Right lobe of liver (tissue), 6 donors: ENCODE measurements around the gene CHPT1. TPM values are rescaled to one million over a fixed set of nuclear protein-coding genes. Genes with fewer than 3 reads are reported as not detected.

Experiments
- ATAC-seq, 4 donors: fragments of 200-7000 bp; cut with Tn5 transposase; one replicate each; pipeline ENCODE4 v1.9.1; 2020; ENCODE audit warnings: mild to moderate bottlenecking in 4 of 4, moderate library complexity in 4 of 4
- DNase-seq, 3 donors: peaks; one replicate each; pipeline ENCODE4 v3.0.0-alpha.2; 2020
- H3K27ac ChIP-seq, 3 donors: fragments of 200-600 bp; one replicate each; pipeline ENCODE4 v1.8.0; 2022
- H3K27me3 ChIP-seq, 2 donors: fragments of 200-600 bp; one replicate each; pipeline ENCODE4 v1.8.0; 2022
- H3K36me3 ChIP-seq, 4 donors: fragments of 200-600 bp; sonication (generic) in 1 of 4; one replicate each; pipeline versions ENCODE4 v1.5.1 to v1.8.0; 2017 to 2022; ENCODE audit warnings: control low read depth in 1 of 4
- H3K4me1 ChIP-seq, 4 donors: fragments of 200-600 bp; sonication (generic) in 1 of 4; one replicate each; pipeline versions ENCODE4 v1.5.1 to v1.8.0; 2017 to 2022; ENCODE audit warnings: control low read depth in 1 of 4
- H3K4me3 ChIP-seq, 3 donors: fragments of 200-600 bp; one replicate each; pipeline ENCODE4 v1.8.0; 2022
- H3K9me3 ChIP-seq, 4 donors: fragments of 200-600 bp; sonication (generic) in 1 of 4; one replicate each; pipeline versions ENCODE4 v1.5.1 to v1.8.0; 2017 to 2022; ENCODE audit warnings: control low read depth in 1 of 4
- POLR2A ChIP-seq: fragments of 450-650 bp; IDR thresholded peaks from one replicate; pipeline ENCODE4 v1.6.1; 2017; ENCODE audit warnings: antibody characterized with exemption, mild to moderate bottlenecking
- WGBS: methylation state at CpG from one replicate; pipeline ENCODE4 v1.1.6; 2018; ENCODE audit warnings: low coverage, low lambda C conversion rate; ENCODE audit not compliant: insufficient coverage; ENCODE audit errors: missing lambda C conversion rate; 5-methylcytosine and 5-hydroxymethylcytosine counted together
- intact Hi-C, 2 donors: fragments of 100-400 bp; cut with DNase I; formaldehyde crosslinking; loops; one replicate each; pipeline versions ENCODE4 v1.11.2 to v1.14.1; 2022
- total RNA-seq, 6 experiments: library from RNA; depleted of rRNA in 2 of 6; stranded (reverse); fragments of >200 nt in 2 of 6; fragmentation: NEBNext Ultra II Directional in 3 of 6; extraction: Animal tissue kit (Norgen Biotek cat#: 25700) in 3 of 6; gene quantifications; one replicate each; pipeline versions ENCODE4 v1.1.0 to v1.2.4, GENCODE V29; 2016 to 2023
- TF ChIP-seq, protein P1 (sequence below), 4 donors: fragments of 200-600 bp in 3 of 4; fragments of 450-650 bp in 1 of 4; IDR thresholded peaks; one replicate each; pipeline versions ENCODE4 v1.5.1 to v1.8.0; 2016 to 2022; ENCODE audit warnings: antibody characterized with exemption in 4 of 4, mild to moderate bottlenecking in 2 of 4
- donor health status: DM: no; HTN: yes; CAD: no.
- donor health status: DM: no; HTN: no; CAD: no.
- donor health status: DM: no; HTN: no; CAD: no.
- donor health status: DM: no; HTN: yes; CAD: no.
- donor health status: DM: no; HTN: yes; CAD: no.

The CHPT1 gene
- total RNA-seq, 6 experiments from 2014 or later = 52.3 to 110 (median 75.8) TPM

DNA sequence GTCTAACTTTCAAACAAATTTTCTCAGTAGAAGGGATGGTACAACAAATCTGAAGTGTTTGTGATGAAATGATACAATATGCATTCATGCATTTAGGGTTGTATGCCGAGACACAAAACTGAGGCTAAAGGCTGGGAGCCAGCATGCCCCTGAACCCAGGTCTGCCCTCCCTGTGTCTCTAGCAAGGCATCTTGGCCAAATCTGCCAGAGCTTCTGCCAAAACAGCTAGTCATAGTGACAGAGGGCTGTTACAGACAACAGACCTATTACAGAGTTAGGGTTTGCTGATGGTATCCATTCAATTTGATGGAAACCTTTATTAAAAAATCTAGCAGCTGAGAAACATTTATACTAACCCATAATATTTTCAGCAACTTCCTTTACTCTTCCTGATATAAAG, 11.3 kb upstream of the CHPT1 start:
- intact Hi-C loops = no loop called here
- Histone ChIP-seq H3K36me3 (no peaks in the 10 kb centered on the region), H3K4me1 (peaks cover 0 to 10% (median 5%) of the 10 kb centered on the region in 4 donors), H3K27ac (no peak overlapping the region), H3K4me3 (no peak overlapping the region), H3K9me3 (no peaks in the 10 kb centered on the region), H3K27me3 (no peaks in the 10 kb centered on the region)
- WGBS = 63% methylated on average over 1 of the region's 1 CpG
- ATAC-seq (peak in 2 of 4 donors; percentile 46 to 61), DNase-seq (no peak)
- no peak for TF ChIP-seq POLR2A
- TF ChIP-seq, protein P1, sequence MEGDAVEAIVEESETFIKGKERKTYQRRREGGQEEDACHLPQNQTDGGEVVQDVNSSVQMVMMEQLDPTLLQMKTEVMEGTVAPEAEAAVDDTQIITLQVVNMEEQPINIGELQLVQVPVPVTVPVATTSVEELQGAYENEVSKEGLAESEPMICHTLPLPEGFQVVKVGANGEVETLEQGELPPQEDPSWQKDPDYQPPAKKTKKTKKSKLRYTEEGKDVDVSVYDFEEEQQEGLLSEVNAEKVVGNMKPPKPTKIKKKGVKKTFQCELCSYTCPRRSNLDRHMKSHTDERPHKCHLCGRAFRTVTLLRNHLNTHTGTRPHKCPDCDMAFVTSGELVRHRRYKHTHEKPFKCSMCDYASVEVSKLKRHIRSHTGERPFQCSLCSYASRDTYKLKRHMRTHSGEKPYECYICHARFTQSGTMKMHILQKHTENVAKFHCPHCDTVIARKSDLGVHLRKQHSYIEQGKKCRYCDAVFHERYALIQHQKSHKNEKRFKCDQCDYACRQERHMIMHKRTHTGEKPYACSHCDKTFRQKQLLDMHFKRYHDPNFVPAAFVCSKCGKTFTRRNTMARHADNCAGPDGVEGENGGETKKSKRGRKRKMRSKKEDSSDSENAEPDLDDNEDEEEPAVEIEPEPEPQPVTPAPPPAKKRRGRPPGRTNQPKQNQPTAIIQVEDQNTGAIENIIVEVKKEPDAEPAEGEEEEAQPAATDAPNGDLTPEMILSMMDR (IDR thresholded peaks at IDR 0.05) = no peak

DNA sequence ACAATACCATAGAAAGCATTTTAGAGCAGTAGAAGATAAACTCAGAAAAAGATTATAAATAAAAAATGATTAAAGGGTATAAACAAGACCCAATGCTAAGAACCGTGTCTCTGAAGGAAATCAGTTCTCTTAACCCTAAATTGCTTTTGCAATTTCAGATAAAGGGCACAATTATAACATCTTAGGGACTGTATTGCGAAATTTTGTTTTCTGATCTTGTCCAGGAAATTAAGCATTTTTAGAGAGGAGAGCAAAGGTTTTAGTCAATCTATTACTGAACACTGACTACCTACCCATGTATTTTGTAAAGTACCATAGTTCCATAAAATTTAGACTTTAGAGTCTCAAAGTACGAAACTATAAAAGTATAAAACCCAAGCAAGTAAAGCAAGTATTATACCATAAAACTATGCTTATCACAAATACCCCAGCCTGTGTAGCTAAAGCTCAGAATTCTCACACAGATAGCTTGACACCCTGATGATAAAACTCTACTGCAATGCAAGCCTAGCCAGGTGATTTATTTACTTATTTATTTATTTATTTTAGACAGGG, 6.8 kb upstream of the CHPT1 start:
- H3K4me3 ChIP-seq = no peak overlapping the region
- no peak overlapping the region for H3K27ac ChIP-seq
- H3K27me3 ChIP-seq = no peaks in the 10 kb centered on the region
- H3K9me3 ChIP-seq = no peaks in the 10 kb centered on the region
- H3K4me1 ChIP-seq = peaks cover 0 to 27% (median 12%) of the 10 kb centered on the region in 4 donors
- intact Hi-C loops = no loop called here
- TF ChIP-seq, protein P1 (IDR thresholded peaks at IDR 0.05) = no peak
- no peak for TF ChIP-seq POLR2A
- H3K36me3 ChIP-seq = no peaks in the 10 kb centered on the region
- DNase-seq (no peak), ATAC-seq (peak in 2 of 4 donors; percentile 34 to 49)
- 33% methylated on average over 3 of the region's 3 CpGs for WGBS

DNA sequence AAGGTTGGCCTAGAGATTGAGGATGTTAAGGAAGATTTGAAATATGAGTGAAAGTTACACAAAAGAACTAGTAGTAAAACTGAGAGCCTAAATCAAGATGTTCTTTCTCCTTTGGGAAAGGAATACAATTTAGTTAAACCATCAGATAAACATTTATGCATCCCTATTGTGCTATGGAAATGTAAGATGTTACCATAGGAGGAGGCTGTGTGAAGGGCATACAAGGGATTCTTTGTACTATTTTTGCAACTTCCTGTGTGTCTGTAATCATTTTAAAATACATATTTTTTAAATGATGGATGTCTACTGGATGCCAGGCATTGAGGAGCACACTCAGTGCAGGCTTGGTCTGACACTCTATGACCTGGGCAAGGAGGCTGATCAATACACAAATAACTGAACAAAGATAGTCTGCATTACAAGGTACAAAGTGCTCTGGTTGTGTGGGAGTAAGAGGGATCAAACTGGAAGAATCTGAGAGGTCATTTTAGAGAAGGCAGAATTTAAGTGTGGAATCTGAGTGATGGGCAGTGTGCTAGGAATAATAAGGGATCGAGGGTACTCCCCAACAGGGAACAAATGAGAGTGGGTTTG, 5.8 kb upstream of the CHPT1 start:
- H3K4me3 ChIP-seq = no peak overlapping the region
- H3K4me1 ChIP-seq = peaks cover 0 to 37% (median 15%) of the 10 kb centered on the region in 4 donors
- H3K27me3 ChIP-seq = no peaks in the 10 kb centered on the region
- intact Hi-C loops = no loop called here
- H3K9me3 ChIP-seq = no peaks in the 10 kb centered on the region
- no peak for DNase-seq
- H3K36me3 ChIP-seq = no peaks in the 10 kb centered on the region
- peak overlapping the region in 1 of 3 donors; percentile 34 for H3K27ac ChIP-seq
- 36% methylated on average over 1 of the region's 1 CpG for WGBS
- peak; percentile 79 to 86 (median 82) for ATAC-seq
- TF ChIP-seq POLR2A = no peak
- TF ChIP-seq, protein P1 (IDR thresholded peaks at IDR 0.05) = no peak

DNA sequence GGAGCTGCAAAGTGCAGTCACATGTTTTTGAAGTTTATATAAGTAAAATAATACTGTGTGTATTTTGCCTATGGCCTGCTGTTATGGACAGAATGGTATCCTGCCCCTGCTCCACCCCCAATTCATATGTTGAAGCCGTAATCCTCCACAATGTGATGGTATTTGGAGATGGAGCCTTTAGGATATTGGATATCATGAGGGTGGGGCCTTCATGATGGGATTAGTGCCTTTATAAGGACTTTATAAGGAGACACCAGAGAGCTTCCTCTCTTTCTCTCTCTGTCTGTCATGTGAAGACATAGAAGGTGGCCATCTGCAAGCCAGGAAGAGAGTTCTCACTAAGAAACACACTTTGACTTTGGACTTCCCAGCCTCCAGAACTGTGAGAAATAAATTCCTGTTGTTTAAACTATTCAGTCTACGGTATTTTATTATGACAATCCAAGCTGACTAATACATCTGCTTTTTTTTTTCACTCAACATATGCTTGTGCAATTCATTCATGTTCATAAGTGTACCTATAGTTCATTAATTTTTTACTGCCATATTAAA, 3.1 kb upstream of the CHPT1 start:
- TF ChIP-seq POLR2A = no peak
- TF ChIP-seq, protein P1 (IDR thresholded peaks at IDR 0.05) = no peak
- WGBS = 87% methylated on average over 2 of the region's 2 CpGs
- Histone ChIP-seq H3K4me1 (peaks cover 0 to 37% (median 16%) of the 10 kb centered on the region in 4 donors), H3K36me3 (no peaks in the 10 kb centered on the region), H3K27me3 (no peaks in the 10 kb centered on the region), H3K9me3 (no peaks in the 10 kb centered on the region), H3K27ac (no peak overlapping the region), H3K4me3 (no peak overlapping the region)
- ATAC-seq (no peak), DNase-seq (no peak)
- intact Hi-C loops = no loop called here
